Fibroblast of villous mesenchyme (primary cell): ENCODE results near the gene GPR85. TPM values are rescaled to one million over a fixed set of nuclear protein-coding genes. Genes with fewer than 3 reads are reported as not detected.

Experiments used
- DNase-seq: peaks from one replicate; pipeline ENCODE4 v3.0.0-alpha.2; 2010; ENCODE audit warnings: low read depth
- H3K4me3 ChIP-seq: 2 replicates; pipeline ENCODE4 v1.5.1; 2011; ENCODE audit warnings: low read depth, mild to moderate bottlenecking, low read length
- CTCF ChIP-seq: IDR thresholded peaks from 2 replicates; pipeline ENCODE4 v1.5.1; 2012; ENCODE audit warnings: low read depth, mild to moderate bottlenecking, low read length; ENCODE audit not compliant: insufficient read depth
- total RNA-seq: library from RNA; depleted of rRNA; stranded (reverse); fragments of >200 nt; gene quantifications from 2 replicates; pipeline ENCODE4 v1.2.3, GENCODE V29; 2012

GPR85 gene
- total RNA-seq = 2.6 TPM in 2 replicates

- DNase-seq = peak; percentile 64
- TF ChIP-seq CTCF = no peak
- peak within 1 kb of the TSS; percentile 66 for H3K4me3 ChIP-seq
These were observed at the start of gene GPR85 for GRCh38 chr7:113086431-113086888. Gene GPR85 (minus strand): TSS chr7:113086827. CDS start chr7:113084721, 2,106 bp downstream.

- TF ChIP-seq CTCF = no peak
- DNase-seq = no peak
- H3K4me3 ChIP-seq = no peak overlapping the region
These were observed 47.4 kb upstream of the GPR85 start for GRCh38 chr7:113134025-113134424.

- DNase-seq = no peak
- no peak for TF ChIP-seq CTCF
- no peak overlapping the region for H3K4me3 ChIP-seq
These were observed 44.7 kb upstream of the GPR85 start for GRCh38 chr7:113131367-113131766.

GRCh38 chr7:113128031-113128430 is 41.4 kb upstream of the GPR85 start:
- no peak for DNase-seq
- no peak for TF ChIP-seq CTCF
- no peak overlapping the region for H3K4me3 ChIP-seq

GRCh38 chr7:113125728-113126127 is 39.1 kb upstream of the GPR85 start:
- no peak for TF ChIP-seq CTCF
- no peak overlapping the region for H3K4me3 ChIP-seq
- DNase-seq = no peak

- TF ChIP-seq CTCF = no peak
- H3K4me3 ChIP-seq = no peak overlapping the region
- no peak for DNase-seq
These were observed 36.1 kb upstream of the GPR85 start for GRCh38 chr7:113122744-113123143.

GRCh38 chr7:113120647-113121046 is 34.0 kb upstream of the GPR85 start:
- no peak for TF ChIP-seq CTCF
- DNase-seq = no peak
- H3K4me3 ChIP-seq = no peak overlapping the region
